NCI-H2196 treated with DMSO at 0.1 percent for 48 hours (cell line): ENCODE results near the gene TAOK2.

ENCODE experiments used
- DNase-seq: peaks from one replicate; lab custom pipeline; 2025; ENCODE audit not compliant: unreplicated experiment; lab: John Stamatoyannopoulos, UW

Gene TAOK2

GRCh38 chr16:29986931-29987330 is 13.3 kb downstream of the TAOK2 start:
- no peak for DNase-seq

- DNase-seq: no peak
Measured at GRCh38 chr16:29987371-29988085, 13.9 kb downstream of the TAOK2 start.

- no peak for DNase-seq
Measured at GRCh38 chr16:29988346-29989075, 14.8 kb downstream of the TAOK2 start.

- DNase-seq: no peak
Measured at GRCh38 chr16:29989111-29989858, 15.6 kb downstream of the TAOK2 start.

GRCh38 chr16:29990034-29990433 is 16.4 kb downstream of the TAOK2 start:
- no peak for DNase-seq

GRCh38 chr16:29990883-29991570 is 17.4 kb downstream of the TAOK2 start:
- DNase-seq: no peak

- no peak for DNase-seq
Measured at GRCh38 chr16:29991571-29991904, 17.9 kb downstream of the TAOK2 start.

- DNase-seq: peak; percentile 70
Measured at GRCh38 chr16:29992344-29992967, 18.8 kb downstream of the TAOK2 start.

- DNase-seq: no peak
Measured at GRCh38 chr16:29993191-29993902, 19.7 kb downstream of the TAOK2 start.

- no peak for DNase-seq
Measured at GRCh38 chr16:29993903-29994599, 20.4 kb downstream of the TAOK2 start.

- DNase-seq: peak; percentile 68
Measured at GRCh38 chr16:29994600-29995323, 21.1 kb downstream of the TAOK2 start.

- peak; percentile 74 for DNase-seq
Measured at GRCh38 chr16:29995324-29995910, 21.7 kb downstream of the TAOK2 start, which contains the start of gene HIRIP3. Gene HIRIP3 (minus strand): TSS chr16:29995617. CDS start chr16:29995605, 12 bp downstream.

GRCh38 chr16:29995911-29996765 is 22.5 kb downstream of the TAOK2 start, which contains the start of gene INO80E:
Gene INO80E (plus strand): TSS chr16:29996241. CDS start chr16:29996311, 70 bp downstream.
- peak; percentile 89 for DNase-seq

GRCh38 chr16:29996766-29997250 is 23.1 kb downstream of the TAOK2 start:
- DNase-seq: no peak

GRCh38 chr16:29999605-30000004 is 25.9 kb downstream of the TAOK2 start:
- DNase-seq: no peak

- DNase-seq: no peak
Measured at GRCh38 chr16:30000735-30001631, 27.3 kb downstream of the TAOK2 start.
